Measurements from ENCODE around the gene RHBDD1.

GRCh38 chr2:226971770-226972169, 135.9 kb downstream of the RHBDD1 start:
- TF ChIP-seq CTCF (IDR thresholded peaks at IDR 0.05; ENCODE audit: poor library complexity) (no peak), EZH2phosphoT487 (IDR thresholded peaks at IDR 0.05; ENCODE audit: low read depth, severe bottlenecking, unreplicated experiment) (no peak), EZH2 (IDR thresholded peaks at IDR 0.05; ENCODE audit: borderline replicate concordance) (no peak)

Data from hepatocyte (in vitro differentiated cells).